Measurements from ENCODE around the gene GP5. TPM values are rescaled to one million over a fixed set of nuclear protein-coding genes. Genes with fewer than 3 reads are reported as not detected.

Gene GP5
- total and polyA plus RNA-seq, 2 of the 13 experiments (the other 11 are each of a cell fraction or from before 2014, with no cell fraction given), result not detected

DNA sequence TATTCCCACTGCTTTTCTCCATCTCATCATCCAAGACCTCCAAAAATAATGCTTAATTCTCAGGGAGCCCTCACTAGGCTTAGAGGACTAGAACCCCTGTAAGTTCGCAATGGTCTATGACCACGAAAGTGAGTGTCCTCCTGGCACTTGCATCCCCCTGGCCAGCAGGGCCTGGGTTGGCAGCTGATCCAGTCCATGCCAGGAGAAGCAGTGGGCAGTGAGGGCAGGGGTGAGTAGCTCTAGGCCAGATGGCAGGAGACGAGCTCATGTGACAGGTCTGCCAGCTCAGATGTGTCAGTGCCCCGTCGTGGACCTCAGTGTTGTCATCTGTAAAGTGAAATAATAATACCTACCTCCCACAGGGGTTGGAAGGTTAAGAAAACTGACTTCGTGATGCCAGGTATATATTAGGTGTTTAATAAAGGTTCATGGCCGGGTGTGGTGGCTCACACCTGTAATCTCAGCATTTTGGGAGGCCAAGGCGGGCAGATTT lies 11.1 kb downstream of the GP5 start:
- peaks cover 9 to 44% of the 10 kb centered on the region in 2 experiments; a peak in 4 of 5 replicates for H3K27me3 ChIP-seq (ENCODE audit: control insufficient read depth in 1 of 2, insufficient read depth in 2 of 2, low read length in 2 of 2)
- ChIA-PET CTCF (ENCODE audit: low intra/inter-chr PET ratio, low total read pairs) (no interaction called here), POLR2A (no interaction called here)
- intact Hi-C loops (cut with micrococcal nuclease; ENCODE audit: unreplicated experiment), result no loop called here
- no TSS peak for BruUV-seq (replicated peaks)
- H4K20me1 ChIP-seq (ENCODE audit: insufficient read depth, low read length), result no peaks in the 10 kb centered on the region
- WGBS (ENCODE audit: low lambda C conversion rate), result 52% methylated on average over 8 of the region's 8 CpGs
- FAIRE-seq (no peak), ATAC-seq (no peak), DNase-seq (ENCODE audit: low spot score) (no peak)
- no peak overlapping the region for H3K27ac ChIP-seq (ENCODE audit: extremely low read length, insufficient read depth, low read length)
- in situ Hi-C loops (cut with HindIII; ENCODE audit: extremely low pct_ligation_motif_present, low pct_unique_long_range_greater_than_20kb), result no loop called here
- H3K4me2 ChIP-seq (ENCODE audit: low read depth, low read length), result no peak overlapping the region
- no peak overlapping the region for H3K4me3 ChIP-seq (replicated peaks in 1 of 3; ENCODE audit: insufficient read depth in 1 of 3, low read depth in 2 of 3, low read length in 3 of 3)
- H3K9ac ChIP-seq (ENCODE audit: insufficient read depth, low read depth, low read length), result no peak overlapping the region
- TF ChIP-seq ATM (IDR thresholded peaks at IDR 0.05; ENCODE audit: borderline replicate concordance) (no peak), CHD4 (IDR thresholded peaks at IDR 0.05; ENCODE audit: borderline replicate concordance, low read length) (no peak), ZNF749 (CRISPR knock-in tag; IDR thresholded peaks at IDR 0.05; ENCODE audit: borderline replicate concordance) (no peak), ZKSCAN8 (CRISPR knock-in tag; IDR thresholded peaks at IDR 0.05; ENCODE audit: borderline replicate concordance) (no peak), ZNF207 (IDR thresholded peaks at IDR 0.05; ENCODE audit: borderline replicate concordance) (no peak)
- TF ChIP-seq, protein P1, sequence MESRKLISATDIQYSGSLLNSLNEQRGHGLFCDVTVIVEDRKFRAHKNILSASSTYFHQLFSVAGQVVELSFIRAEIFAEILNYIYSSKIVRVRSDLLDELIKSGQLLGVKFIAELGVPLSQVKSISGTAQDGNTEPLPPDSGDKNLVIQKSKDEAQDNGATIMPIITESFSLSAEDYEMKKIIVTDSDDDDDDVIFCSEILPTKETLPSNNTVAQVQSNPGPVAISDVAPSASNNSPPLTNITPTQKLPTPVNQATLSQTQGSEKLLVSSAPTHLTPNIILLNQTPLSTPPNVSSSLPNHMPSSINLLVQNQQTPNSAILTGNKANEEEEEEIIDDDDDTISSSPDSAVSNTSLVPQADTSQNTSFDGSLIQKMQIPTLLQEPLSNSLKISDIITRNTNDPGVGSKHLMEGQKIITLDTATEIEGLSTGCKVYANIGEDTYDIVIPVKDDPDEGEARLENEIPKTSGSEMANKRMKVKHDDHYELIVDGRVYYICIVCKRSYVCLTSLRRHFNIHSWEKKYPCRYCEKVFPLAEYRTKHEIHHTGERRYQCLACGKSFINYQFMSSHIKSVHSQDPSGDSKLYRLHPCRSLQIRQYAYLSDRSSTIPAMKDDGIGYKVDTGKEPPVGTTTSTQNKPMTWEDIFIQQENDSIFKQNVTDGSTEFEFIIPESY (CRISPR knock-in tag; IDR thresholded peaks at IDR 0.05), result no peak
- TF ChIP-seq, protein P2, sequence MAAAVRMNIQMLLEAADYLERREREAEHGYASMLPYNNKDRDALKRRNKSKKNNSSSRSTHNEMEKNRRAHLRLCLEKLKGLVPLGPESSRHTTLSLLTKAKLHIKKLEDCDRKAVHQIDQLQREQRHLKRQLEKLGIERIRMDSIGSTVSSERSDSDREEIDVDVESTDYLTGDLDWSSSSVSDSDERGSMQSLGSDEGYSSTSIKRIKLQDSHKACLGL (CRISPR knock-in tag; IDR thresholded peaks at IDR 0.05), result no peak
- H3K4me1 ChIP-seq (ENCODE audit: insufficient read depth, low read length), result peaks cover 9% of the 10 kb centered on the region; the same call in 1 of the 2 replicates
- no peaks in the 10 kb centered on the region for H3K79me2 ChIP-seq (ENCODE audit: insufficient read depth, low read length)
- H2AFZ ChIP-seq (ENCODE audit: low read length), result no peak overlapping the region
- no peaks in the 10 kb centered on the region for H3K36me3 ChIP-seq (replicated peaks in 1 of 2; ENCODE audit: control insufficient read depth in 1 of 2, insufficient read depth in 2 of 2, low read length in 2 of 2)
- H3K9me3 ChIP-seq (ENCODE audit: low read length), result 0 out of 2 replicates have a peak, but pooled peaks cover 4% of the 10 kb centered on the region
